Transverse colon (tissue), 3 donors: Measurements from ENCODE around the gene IPPK.

Experiments
- CTCF ChIP-seq, 5 experiments: fragments of 200-600 bp in 3 of 5; fragments of 450-650 bp in 2 of 5; sonication (generic) in 3 of 5; IDR thresholded peaks; 1 replicate in 2 of 5; 2 replicates in 3 of 5; pipeline ENCODE4 v1.5.1; 2016 to 2017; ENCODE audit warnings: antibody characterized with exemption in 5 of 5, inconsistent platforms in 3 of 5, mild to moderate bottlenecking in 2 of 5, moderate library complexity in 1 of 5
- POLR2A ChIP-seq: fragments of 450-650 bp; IDR thresholded peaks from one replicate; pipeline ENCODE4 v1.6.1; 2016; ENCODE audit warnings: antibody characterized with exemption, mild to moderate bottlenecking, moderate library complexity

DNA sequence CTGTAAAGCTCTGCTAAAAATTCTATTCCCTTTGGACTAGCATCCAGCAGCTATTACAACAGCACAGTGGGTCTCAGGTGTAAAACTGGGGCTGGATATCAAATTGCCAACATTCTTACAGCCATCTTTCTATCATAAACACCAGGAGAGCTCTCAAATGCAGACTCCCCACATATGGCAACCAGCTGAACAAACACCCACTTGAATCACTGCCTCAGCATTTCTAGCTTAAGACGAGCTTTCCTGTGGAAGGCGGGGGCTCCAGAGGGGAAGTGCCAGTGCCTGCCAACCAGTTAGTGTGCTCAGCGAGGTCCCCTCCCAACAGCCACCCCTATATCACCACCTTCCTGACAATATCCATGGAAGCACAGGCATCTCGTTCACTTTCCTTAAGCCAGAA lies 62.2 kb downstream of the IPPK start:
- TF ChIP-seq CTCF (IDR thresholded peaks at IDR 0.05) = no peak
- TF ChIP-seq POLR2A = no peak
